K562 (cell line): ENCODE results near the gene SUOX. TPM values are rescaled to one million over a fixed set of nuclear protein-coding genes. Genes with fewer than 3 reads are reported as not detected.

Source experiments
- ATF4 ChIP-seq: fragments of 450-650 bp; formaldehyde crosslinking; IDR thresholded peaks from 2 replicates; pipeline ENCODE4 v1.4.0; 2022; ENCODE audit warnings: mild to moderate bottlenecking, moderate library complexity
- ATF7 ChIP-seq: fragments of 450-650 bp; IDR thresholded peaks from 2 replicates; pipeline ENCODE4 v1.7.1; 2014; ENCODE audit warnings: mild to moderate bottlenecking, moderate library complexity
- CBX1 ChIP-seq: sonication (generic); IDR thresholded peaks from 2 replicates; pipeline ENCODE4 v1.6.1; 2016; ENCODE audit warnings: antibody characterized with exemption, low read depth, mild to moderate bottlenecking
- CCAR2 ChIP-seq: fragments of 200-400 bp; formaldehyde crosslinking; IDR thresholded peaks from 2 replicates; pipeline ENCODE4 v1.6.1; 2017; ENCODE audit warnings: mild to moderate bottlenecking, low read depth, low read length
- ESRRA ChIP-seq: fragments of 450-650 bp; IDR thresholded peaks from 2 replicates; pipeline ENCODE4 v1.6.1; 2014; ENCODE audit warnings: low read depth, mild to moderate bottlenecking, moderate library complexity, borderline replicate concordance
- ETS1 ChIP-seq: conservative IDR thresholded peaks from 2 replicates; pipeline ENCODE4 v1.6.1; 2011; ENCODE audit warnings: low read depth, mild to moderate bottlenecking, low read length; ENCODE audit not compliant: control insufficient read depth
- ETV5 ChIP-seq: sonication (generic); formaldehyde crosslinking; IDR thresholded peaks from 2 replicates; pipeline ENCODE4 v1.4.0; 2020; ENCODE audit warnings: low read depth, mild to moderate bottlenecking, missing genetic modification reagents
- HDGF ChIP-seq: fragments of 450-650 bp; IDR thresholded peaks from 2 replicates; pipeline ENCODE4 v1.6.1; 2016
- HSF4 ChIP-seq: fragments of 250-450 bp; sonication (Bioruptor Pico); IDR thresholded peaks from 2 replicates; pipeline ENCODE4 v2.1.2; 2022; ENCODE audit warnings: mild to moderate bottlenecking, moderate library complexity, borderline replicate concordance
- JUND ChIP-seq, 2 experiments: IDR thresholded peaks; 2 replicates in 1 of 2; 3 replicates in 1 of 2; pipeline ENCODE4 v1.6.1; 2011; ENCODE audit warnings: borderline replicate concordance in 2 of 2, low read depth in 2 of 2, low read length in 2 of 2, improper control_type of control experiment in 1 of 2, missing biosample characterization in 1 of 2, missing genetic modification characterization in 1 of 2, missing genetic modification reagents in 1 of 2
- KLF13 ChIP-seq: fragments of 450-650 bp; IDR thresholded peaks from 2 replicates; pipeline ENCODE4 v1.6.1; 2016; ENCODE audit warnings: missing genetic modification characterization, low read depth, mild to moderate bottlenecking, missing compliant biosample characterization, moderate library complexity, borderline replicate concordance
- L3MBTL2 ChIP-seq: fragments of 450-650 bp; IDR thresholded peaks from 2 replicates; pipeline ENCODE4 v1.6.1; 2016; ENCODE audit warnings: mild to moderate bottlenecking, moderate library complexity
- MAFK ChIP-seq: IDR thresholded peaks from 2 replicates; pipeline ENCODE4 v1.6.1; 2011; ENCODE audit warnings: low read length, improper control_type of control experiment
- MIER1 ChIP-seq: fragments of 450-650 bp; IDR thresholded peaks from 2 replicates; pipeline ENCODE4 v1.6.1; 2016; ENCODE audit warnings: antibody characterized with exemption, mild to moderate bottlenecking, low read depth
- MYC ChIP-seq, 2 experiments: fragments of 250-450 bp in 1 of 2; sonication (Bioruptor Pico) in 1 of 2; IDR thresholded peaks; 2 replicates each; pipeline versions ENCODE4 v1.5.1 to v1.6.1; 2012 to 2021; ENCODE audit warnings: low read depth in 2 of 2, borderline replicate concordance in 1 of 2, improper control_type of control experiment in 1 of 2, low read length in 1 of 2, mild to moderate bottlenecking in 1 of 2, moderate library complexity in 1 of 2
- PHB2 ChIP-seq: fragments of 450-650 bp; IDR thresholded peaks from 2 replicates; pipeline ENCODE4 v1.6.1; 2017; ENCODE audit warnings: low read depth
- SNIP1 ChIP-seq: fragments of 450-650 bp; IDR thresholded peaks from 2 replicates; pipeline ENCODE4 v1.7.1; 2017; ENCODE audit warnings: low read depth, mild to moderate bottlenecking
- TRIM24 ChIP-seq, 2 experiments: fragments of 450-650 bp; IDR thresholded peaks; 2 replicates each; pipeline ENCODE4 v1.6.1; 2016
- ZNF324 ChIP-seq: fragments of 250-450 bp; sonication (Bioruptor Pico); IDR thresholded peaks from 2 replicates; pipeline ENCODE4 v1.4.0; 2020; ENCODE audit warnings: mild to moderate bottlenecking
- ZNF395 ChIP-seq: fragments of 200-800 bp; sonication (Bioruptor generic); IDR thresholded peaks from 2 replicates; pipeline ENCODE4 v1.6.1; 2017; ENCODE audit warnings: missing genetic modification characterization, missing compliant biosample characterization
- ZNF644 ChIP-seq: fragments of 200-800 bp; sonication (Bioruptor generic); IDR thresholded peaks from 2 replicates; pipeline ENCODE4 v1.6.1; 2016; ENCODE audit warnings: low read depth, missing genetic modification characterization, missing compliant biosample characterization
- ZNF77 ChIP-seq: fragments of 250-450 bp; sonication (Bioruptor Pico); IDR thresholded peaks from 2 replicates; pipeline ENCODE4 v1.5.0; 2020
- polyA plus RNA-seq, 8 experiments: library from polyadenylated mRNA; depleted of rRNA in 4 of 8; stranded (reverse) in 5 of 8; unstranded in 3 of 8; fragments of >200 nt; fragmentation: Nextera tagmentation in 2 of 8; fragmentation: Illumina TruSeq in 1 of 8; extraction: Ambion mirVana in 2 of 8; extraction: Trizol in 1 of 8; gene quantifications; 2 replicates each; pipeline versions ENCODE4 v1.2.1 to v1.2.3, GENCODE V29; 2011 to 2014; ENCODE audit warnings: inconsistent platforms in 1 of 8, missing spikeins in 1 of 8
- total RNA-seq, 7 experiments: library from RNA; depleted of rRNA in 6 of 7; stranded (reverse); fragments of >200 nt in 6 of 7; fragmentation: Illumina TruSeq in 2 of 7; extraction: Trizol in 2 of 7; gene quantifications; 2 replicates each; pipeline versions ENCODE4 v1.2.1 to v1.2.3, GENCODE V29; 2011 to 2021; ENCODE audit warnings: low replicate concordance in 1 of 7
- TF ChIP-seq, protein P1 (sequence below), 2 experiments: fragments of 450-650 bp in 1 of 2; sonication (generic) in 1 of 2; formaldehyde crosslinking; conservative IDR thresholded peaks; 2 replicates each; pipeline versions ENCODE4 v1.4.0 to v1.8.1; 2020 to 2022; ENCODE audit warnings: mild to moderate bottlenecking in 1 of 2, missing genetic modification reagents in 1 of 2

Gene SUOX
- total and polyA plus RNA-seq, 9 of the 15 experiments (the other 6 are each of a cell fraction or from before 2014, with no cell fraction given) = 9.2 to 39.7 (median 25.4) TPM

DNA sequence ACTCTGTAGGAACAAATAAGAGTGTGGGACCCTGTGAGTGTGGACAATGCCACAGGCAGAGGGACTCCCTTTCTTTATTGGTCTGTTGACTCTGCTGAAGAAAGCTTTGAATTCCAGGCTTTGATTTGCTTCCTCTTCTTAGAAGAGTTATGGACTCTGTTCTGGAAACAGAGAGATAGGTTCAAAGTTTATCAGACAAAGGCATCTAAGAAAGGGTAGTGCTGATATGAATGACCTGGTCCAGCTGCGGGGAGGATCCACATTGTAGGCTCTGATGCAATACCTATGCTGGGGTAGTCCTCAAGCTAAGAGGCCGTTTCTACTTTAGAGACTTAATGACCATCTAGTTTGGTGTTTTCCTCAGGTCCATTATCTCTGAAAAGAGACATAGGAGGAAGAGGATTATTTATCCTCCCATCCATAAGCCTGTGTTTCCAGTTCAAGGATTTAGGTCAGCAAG lies 13.1 kb downstream of the SUOX start (continued):
- no peak for TF ChIP-seq ETS1
- no peak for TF ChIP-seq ZNF77
- TF ChIP-seq ATF7 = peak; percentile 87
- TF ChIP-seq ETV5 (CRISPR knock-in tag) = no peak
- TF ChIP-seq MAFK = no peak
- no peak for TF ChIP-seq ZNF395
- no peak for TF ChIP-seq KLF13
- TF ChIP-seq MIER1 = no peak
- TF ChIP-seq ZNF324 (CRISPR knock-in tag) = no peak
- peak; percentile 81 for TF ChIP-seq JUND (IDR thresholded peaks at IDR 0.05; ENCODE audit: borderline replicate concordance, low read depth, low read length)
- TF ChIP-seq JUND (tag; IDR thresholded peaks at IDR 0.05; ENCODE audit: borderline replicate concordance, low read depth, low read length) = peak; percentile 73; the same call in 1 of the 3 replicates
- TF ChIP-seq, protein P1, sequence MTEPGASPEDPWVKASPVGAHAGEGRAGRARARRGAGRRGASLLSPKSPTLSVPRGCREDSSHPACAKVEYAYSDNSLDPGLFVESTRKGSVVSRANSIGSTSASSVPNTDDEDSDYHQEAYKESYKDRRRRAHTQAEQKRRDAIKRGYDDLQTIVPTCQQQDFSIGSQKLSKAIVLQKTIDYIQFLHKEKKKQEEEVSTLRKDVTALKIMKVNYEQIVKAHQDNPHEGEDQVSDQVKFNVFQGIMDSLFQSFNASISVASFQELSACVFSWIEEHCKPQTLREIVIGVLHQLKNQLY (CRISPR knock-in tag; conservative IDR thresholded peaks at IDR 0.05) = no peak
- no peak for TF ChIP-seq CCAR2
- TF ChIP-seq ZNF644 (tag) = no peak
- TF ChIP-seq TRIM24 (IDR thresholded peaks at IDR 0.05) = peak in 1 of 2 experiments; percentile 44; a peak in 1 of 4 replicates
- no peak for TF ChIP-seq HDGF
- no peak for TF ChIP-seq HSF4 (CRISPR knock-in tag)
- TF ChIP-seq ESRRA = peak; percentile 70; the same call in 1 of the 2 replicates
- TF ChIP-seq SNIP1 = no peak
- TF ChIP-seq ATF4 (CRISPR knock-in tag) = peak; percentile 87
- peak; percentile 91 for TF ChIP-seq MYC (IDR thresholded peaks at IDR 0.05; ENCODE audit: low read depth, low read length)
- TF ChIP-seq MYC (CRISPR knock-in tag; IDR thresholded peaks at IDR 0.05; ENCODE audit: borderline replicate concordance, low read depth) = no peak
- TF ChIP-seq PHB2 = no peak
- no peak for TF ChIP-seq CBX1
- no peak for TF ChIP-seq L3MBTL2
